CD8-positive, alpha-beta memory T cell (primary cell): Measurements from ENCODE around the gene BTF3. TPM values are rescaled to one million over a fixed set of nuclear protein-coding genes. Genes with fewer than 3 reads are reported as not detected.

ENCODE experiments used
- CTCF ChIA-PET: fragments of 350-600 bp; sonication (Branson Sonifier 250); formaldehyde crosslinking; loops from one replicate; lab custom pipeline; 2021; ENCODE audit warnings: antibody characterized with exemption; lab: Charles Lee
- POLR2A ChIA-PET: fragments of 350-600 bp; sonication (Branson Sonifier 250); formaldehyde crosslinking; loops from one replicate; lab custom pipeline; 2021; ENCODE audit warnings: antibody characterized with exemption; lab: Charles Lee
- DNase-seq, 5 donors: peaks; one replicate each; pipeline versions ENCODE4 v3.0.0 to v3.0.0-alpha.2; 2020 to 2022; ENCODE audit warnings: mixed read lengths in 1 of 5
- H3K27ac ChIP-seq: one replicate; pipeline ENCODE4 v1.7.0; 2013; ENCODE audit warnings: low read depth, mild to moderate bottlenecking, low read length, moderate library complexity
- H3K27me3 ChIP-seq: 2 replicates; pipeline ENCODE4 v1.7.0; 2013; ENCODE audit warnings: low read length, mild to moderate bottlenecking; ENCODE audit not compliant: insufficient read depth, poor library complexity, severe bottlenecking
- H3K36me3 ChIP-seq: 2 replicates; pipeline ENCODE4 v1.7.0; 2013; ENCODE audit warnings: mild to moderate bottlenecking, low read length, moderate library complexity; ENCODE audit not compliant: insufficient read depth
- H3K4me1 ChIP-seq: 2 replicates; pipeline ENCODE4 v1.7.0; 2013; ENCODE audit warnings: mild to moderate bottlenecking, low read length, moderate library complexity; ENCODE audit not compliant: insufficient read depth
- H3K4me3 ChIP-seq: 2 replicates; pipeline ENCODE4 v1.7.0; 2013; ENCODE audit warnings: mild to moderate bottlenecking, low read length
- H3K9me3 ChIP-seq: 2 replicates; pipeline ENCODE4 v1.7.0; 2013; ENCODE audit warnings: mild to moderate bottlenecking, low read length
- H3K27ac Mint-ChIP-seq, 8 donors: one replicate each; pipeline ENCODE4 v1.8.0; 2020 to 2021; ENCODE audit warnings: mixed read lengths in 8 of 8, mild to moderate bottlenecking in 6 of 8, inconsistent platforms in 3 of 8, moderate library complexity in 3 of 8
- H3K27me3 Mint-ChIP-seq, 2 donors: one replicate each; pipeline ENCODE4 v1.8.0; 2020 to 2021; ENCODE audit warnings: mixed read lengths in 2 of 2, mild to moderate bottlenecking in 1 of 2, moderate library complexity in 1 of 2
- H3K36me3 Mint-ChIP-seq, 3 donors: one replicate each; pipeline ENCODE4 v1.8.0; 2020 to 2021; ENCODE audit warnings: mixed read lengths in 3 of 3, inconsistent platforms in 1 of 3, mild to moderate bottlenecking in 1 of 3
- H3K4me1 Mint-ChIP-seq, 3 donors: one replicate each; pipeline ENCODE4 v1.8.0; 2020 to 2021; ENCODE audit warnings: mixed read lengths in 3 of 3, inconsistent platforms in 1 of 3, mild to moderate bottlenecking in 1 of 3
- H3K4me3 Mint-ChIP-seq, 7 donors: one replicate each; pipeline ENCODE4 v1.8.0; 2020 to 2021; ENCODE audit warnings: mixed read lengths in 7 of 7, mild to moderate bottlenecking in 6 of 7, moderate library complexity in 4 of 7, inconsistent platforms in 2 of 7
- H3K9me3 Mint-ChIP-seq, 5 donors: one replicate each; pipeline ENCODE4 v1.8.0; 2020 to 2022; ENCODE audit warnings: mixed read lengths in 5 of 5, mild to moderate bottlenecking in 3 of 5, moderate library complexity in 2 of 5, inconsistent platforms in 1 of 5
- polyA plus RNA-seq: library from polyadenylated mRNA; unstranded; fragments of 300-500 nt; fragmentation: Illumina TruSeq; gene quantifications from one replicate; pipeline ENCODE4 v1.2.3, GENCODE V29; 2021
- total RNA-seq, 2 experiments: library from RNA; stranded (reverse); gene quantifications; one replicate each; pipeline ENCODE4 v1.2.3, GENCODE V29; 2021

The BTF3 gene
- total and polyA plus RNA-seq, 3 experiments from 2014 or later, result 675 to 1,053 (median 1,052) TPM

GRCh38 chr5:73544429-73545402 lies 46.5 kb downstream of the BTF3 start:
- Histone ChIP-seq H3K4me1 (no peaks in the 10 kb centered on the region), H3K9me3 (no peaks in the 10 kb centered on the region), H3K36me3 (no peaks in the 10 kb centered on the region), H3K4me3 (no peak overlapping the region), H3K27me3 (peaks cover 4% of the 10 kb centered on the region), H3K27ac (no peak overlapping the region)
- Mint-ChIP-seq H3K4me3 (no peak overlapping the region), H3K4me1 (no peaks in the 10 kb centered on the region), H3K9me3 (no peaks in the 10 kb centered on the region), H3K27ac (no peak overlapping the region), H3K36me3 (no peaks in the 10 kb centered on the region), H3K27me3 (peaks cover 28 to 38% of the 10 kb centered on the region in 2 donors)
- DNase-seq, result no peak
- ChIA-PET POLR2A (no interaction called here), CTCF (interaction anchor here (0.7 kb wide), 1 partner anchor 22 kb away, joined by 3 read pairs; no protein-coding TSS in a partner anchor)

- ChIA-PET CTCF (no interaction called here), POLR2A (no interaction called here)
- no peak overlapping the region for H3K4me3 Mint-ChIP-seq
- H3K4me1 Mint-ChIP-seq, result no peaks in the 10 kb centered on the region
- H3K27ac ChIP-seq, result no peak overlapping the region
- no peaks in the 10 kb centered on the region for H3K36me3 Mint-ChIP-seq
- no peaks in the 10 kb centered on the region for H3K9me3 Mint-ChIP-seq
- H3K4me3 ChIP-seq, result no peak overlapping the region
- no peaks in the 10 kb centered on the region for H3K4me1 ChIP-seq
- H3K27me3 ChIP-seq, result peaks cover 4% of the 10 kb centered on the region
- H3K27ac Mint-ChIP-seq, result no peak overlapping the region
- no peaks in the 10 kb centered on the region for H3K9me3 ChIP-seq
- H3K27me3 Mint-ChIP-seq, result peaks cover 22 to 32% of the 10 kb centered on the region in 2 donors
- no peaks in the 10 kb centered on the region for H3K36me3 ChIP-seq
- DNase-seq, result no peak
These were observed 47.1 kb downstream of the BTF3 start for GRCh38 chr5:73545403-73545779.

GRCh38 chr5:73550016-73550415 lies 51.8 kb downstream of the BTF3 start:
- Histone ChIP-seq H3K27me3 (no peaks in the 10 kb centered on the region), H3K4me1 (no peaks in the 10 kb centered on the region), H3K9me3 (no peaks in the 10 kb centered on the region), H3K4me3 (no peak overlapping the region), H3K27ac (no peak overlapping the region), H3K36me3 (peaks cover 16% of the 10 kb centered on the region)
- Mint-ChIP-seq H3K27ac (no peak overlapping the region), H3K4me1 (no peaks in the 10 kb centered on the region), H3K4me3 (no peak overlapping the region), H3K36me3 (peaks cover 0 to 31% (median 14%) of the 10 kb centered on the region in 3 donors), H3K9me3 (no peaks in the 10 kb centered on the region), H3K27me3 (peaks cover 1 to 5% of the 10 kb centered on the region in 2 donors)
- no peak for DNase-seq
- ChIA-PET CTCF (interaction anchor here (1.9 kb wide), 1 partner anchor 13 kb away, joined by 4 read pairs; no protein-coding TSS in a partner anchor), POLR2A (no interaction called here)

- no peaks in the 10 kb centered on the region for H3K4me1 ChIP-seq
- no peak for DNase-seq
- H3K36me3 ChIP-seq, result peaks cover 25% of the 10 kb centered on the region
- Mint-ChIP-seq H3K4me3 (no peak overlapping the region), H3K27me3 (no peaks in the 10 kb centered on the region), H3K27ac (no peak overlapping the region), H3K36me3 (peaks cover 0 to 53% (median 21%) of the 10 kb centered on the region in 3 donors), H3K9me3 (no peaks in the 10 kb centered on the region), H3K4me1 (no peaks in the 10 kb centered on the region)
- ChIA-PET POLR2A (no interaction called here), CTCF (no interaction called here)
- H3K4me3 ChIP-seq, result no peak overlapping the region
- H3K9me3 ChIP-seq, result no peaks in the 10 kb centered on the region
- H3K27me3 ChIP-seq, result no peaks in the 10 kb centered on the region
- H3K27ac ChIP-seq, result no peak overlapping the region
These were observed 54.4 kb downstream of the BTF3 start for GRCh38 chr5:73552642-73553041.

Other genes with a start within 250 kb of the BTF3 start
- gene FOXD1, start 49.7 kb upstream of the BTF3 start, total RNA-seq, result under 1 TPM; 0.09 to 0.22 TPM
- gene FOXD1, start 49.7 kb upstream of the BTF3 start, polyA plus RNA-seq, result not detected
- 10 to 100 TPM; 16.4 to 22.3 TPM for gene ANKRA2, start 67.2 kb downstream of the BTF3 start, total RNA-seq
- gene ANKRA2, start 67.2 kb downstream of the BTF3 start, polyA plus RNA-seq, result 17.2 TPM
- gene UTP15, start 67.3 kb downstream of the BTF3 start, total RNA-seq, result 10 to 100 TPM; 53.4 to 56.5 TPM
- 8.9 TPM for gene UTP15, start 67.3 kb downstream of the BTF3 start, polyA plus RNA-seq
- under 1 TPM; 0.27 to 0.28 TPM for gene ARHGEF28, start 127.8 kb downstream of the BTF3 start, total RNA-seq
- gene ARHGEF28, start 127.8 kb downstream of the BTF3 start, polyA plus RNA-seq, result 0.24 TPM